ENCODE results near the gene MLC1. TPM values are rescaled to one million over a fixed set of nuclear protein-coding genes. Genes with fewer than 3 reads are reported as not detected.

MLC1 gene
- total RNA-seq, 1 donor from 2014 or later: 0.09 TPM

DNA sequence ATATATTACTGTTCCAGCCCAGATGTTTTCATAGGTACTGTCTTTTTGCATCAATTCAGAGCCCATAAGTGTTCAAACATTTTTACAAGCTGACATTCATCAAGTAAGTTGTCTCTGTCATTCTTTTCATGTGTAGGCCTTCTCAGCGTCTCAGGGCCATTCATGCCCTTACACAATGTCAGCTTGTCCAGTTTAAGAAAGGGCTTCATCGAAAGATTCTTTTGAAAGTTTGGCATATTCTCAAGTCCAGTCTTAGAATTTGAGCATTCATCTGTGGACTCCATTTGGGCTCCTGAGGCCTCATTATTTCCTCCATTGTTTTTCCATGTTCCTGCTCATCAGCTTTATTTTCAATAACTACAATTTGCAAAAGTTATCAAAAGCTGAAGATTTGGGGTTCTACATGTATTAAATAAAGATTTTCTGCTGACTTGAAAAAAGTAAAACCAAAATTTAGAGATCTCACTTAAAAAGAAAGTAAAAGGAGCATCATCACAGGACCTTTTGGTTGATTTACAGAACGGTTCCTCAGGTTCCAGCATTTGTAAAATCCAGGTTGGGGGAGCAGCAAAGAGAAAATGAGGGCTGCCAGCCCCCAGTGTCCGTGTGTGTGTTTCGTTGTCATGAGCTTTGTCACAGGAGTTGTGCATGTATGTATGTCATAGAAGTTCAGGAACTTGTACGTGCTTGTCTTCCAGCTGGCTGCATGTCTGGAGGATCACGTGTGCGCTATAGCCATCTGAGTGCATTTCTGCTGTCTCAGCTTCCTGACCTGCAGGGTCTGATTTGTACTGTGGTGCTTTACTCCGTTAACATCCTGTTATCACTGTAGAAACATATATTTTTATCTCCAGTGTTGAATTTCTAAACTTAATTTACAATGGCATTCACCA, 20.2 kb upstream of the MLC1 start:
- Histone ChIP-seq H3K4me3 (ENCODE audit: insufficient read depth, low read depth, low read length) (no peak overlapping the region), H4K20me1 (ENCODE audit: insufficient read depth, low read length) (no peaks in the 10 kb centered on the region), H3K36me3 (ENCODE audit: insufficient read depth, low read length) (no peaks in the 10 kb centered on the region), H3K79me2 (ENCODE audit: insufficient read depth, low read length) (no peaks in the 10 kb centered on the region), H3K27ac (ENCODE audit: low read depth, low read length) (no peak overlapping the region), H3K4me2 (ENCODE audit: low read length) (no peak overlapping the region), H3K9ac (ENCODE audit: low read length) (no peak overlapping the region), H3K27me3 (ENCODE audit: insufficient read depth, low read length) (peaks cover 4% of the 10 kb centered on the region), H3K9me3 (ENCODE audit: insufficient read depth, low read depth, low read length) (no peaks in the 10 kb centered on the region), H2AFZ (ENCODE audit: low read depth, low read length) (peak overlapping the region; percentile 32), H3K4me1 (ENCODE audit: insufficient read depth, low read length) (no peaks in the 10 kb centered on the region)
- peaks cover 5% of the 10 kb centered on the region for H3K27me3 Mint-ChIP-seq (ENCODE audit: low read depth, unreplicated experiment)
- no peaks in the 10 kb centered on the region for H3K9me3 Mint-ChIP-seq (ENCODE audit: unreplicated experiment)
- TF ChIP-seq, protein P1, sequence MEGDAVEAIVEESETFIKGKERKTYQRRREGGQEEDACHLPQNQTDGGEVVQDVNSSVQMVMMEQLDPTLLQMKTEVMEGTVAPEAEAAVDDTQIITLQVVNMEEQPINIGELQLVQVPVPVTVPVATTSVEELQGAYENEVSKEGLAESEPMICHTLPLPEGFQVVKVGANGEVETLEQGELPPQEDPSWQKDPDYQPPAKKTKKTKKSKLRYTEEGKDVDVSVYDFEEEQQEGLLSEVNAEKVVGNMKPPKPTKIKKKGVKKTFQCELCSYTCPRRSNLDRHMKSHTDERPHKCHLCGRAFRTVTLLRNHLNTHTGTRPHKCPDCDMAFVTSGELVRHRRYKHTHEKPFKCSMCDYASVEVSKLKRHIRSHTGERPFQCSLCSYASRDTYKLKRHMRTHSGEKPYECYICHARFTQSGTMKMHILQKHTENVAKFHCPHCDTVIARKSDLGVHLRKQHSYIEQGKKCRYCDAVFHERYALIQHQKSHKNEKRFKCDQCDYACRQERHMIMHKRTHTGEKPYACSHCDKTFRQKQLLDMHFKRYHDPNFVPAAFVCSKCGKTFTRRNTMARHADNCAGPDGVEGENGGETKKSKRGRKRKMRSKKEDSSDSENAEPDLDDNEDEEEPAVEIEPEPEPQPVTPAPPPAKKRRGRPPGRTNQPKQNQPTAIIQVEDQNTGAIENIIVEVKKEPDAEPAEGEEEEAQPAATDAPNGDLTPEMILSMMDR (IDR thresholded peaks at IDR 0.05; ENCODE audit: insufficient read depth, low read depth, low read length): no peak
- no peak for TF ChIP-seq EZH2 (IDR thresholded peaks at IDR 0.05; ENCODE audit: insufficient read depth, low read length)
- DNase-seq (ENCODE audit: low read depth) (no peak), FAIRE-seq (no peak)
- H3K4me1 Mint-ChIP-seq (ENCODE audit: low read depth, unreplicated experiment): peaks cover 3% of the 10 kb centered on the region
- no peak overlapping the region for H3K27ac Mint-ChIP-seq (ENCODE audit: unreplicated experiment)
- peaks cover 2% of the 10 kb centered on the region for H3K36me3 Mint-ChIP-seq (ENCODE audit: low read depth, unreplicated experiment)
- no peak overlapping the region for H3K4me3 Mint-ChIP-seq (ENCODE audit: unreplicated experiment)

DNA sequence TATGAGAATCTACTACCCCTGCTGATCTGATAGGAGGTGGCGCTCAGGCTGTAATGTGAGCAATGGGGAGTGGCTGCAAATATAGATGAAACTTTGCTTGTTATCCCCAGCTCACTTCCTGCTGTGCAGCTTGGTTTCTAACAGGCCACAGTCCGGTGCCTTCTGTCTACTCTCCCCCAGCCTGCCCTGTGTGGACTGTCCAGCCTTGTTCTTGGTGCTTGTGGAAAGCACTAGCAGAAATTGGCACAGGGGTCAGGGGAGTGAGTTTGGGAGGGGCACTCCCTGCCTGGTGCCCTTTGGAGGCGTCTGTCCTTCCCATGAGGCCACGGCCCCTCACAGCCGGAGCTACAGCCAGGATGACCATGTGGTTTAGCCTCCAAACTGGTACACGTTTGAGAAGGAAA, 18.9 kb upstream of the MLC1 start:
- H3K27ac Mint-ChIP-seq (ENCODE audit: unreplicated experiment): no peak overlapping the region

More for the DNA sequence above, 18.9 kb upstream of the MLC1 start:
- peaks cover 2% of the 10 kb centered on the region for H3K36me3 Mint-ChIP-seq (ENCODE audit: low read depth, unreplicated experiment)
- FAIRE-seq (no peak), DNase-seq (ENCODE audit: low read depth) (no peak)
- H3K4me1 Mint-ChIP-seq (ENCODE audit: low read depth, unreplicated experiment): peaks cover 3% of the 10 kb centered on the region
- H3K27ac ChIP-seq (ENCODE audit: low read depth, low read length): no peak overlapping the region
- no peaks in the 10 kb centered on the region for H3K4me1 ChIP-seq (ENCODE audit: insufficient read depth, low read length)
- H4K20me1 ChIP-seq (ENCODE audit: insufficient read depth, low read length): no peaks in the 10 kb centered on the region
- H3K79me2 ChIP-seq (ENCODE audit: insufficient read depth, low read length): no peaks in the 10 kb centered on the region
- no peak overlapping the region for H3K4me2 ChIP-seq (ENCODE audit: low read length)
- no peaks in the 10 kb centered on the region for H3K9me3 Mint-ChIP-seq (ENCODE audit: unreplicated experiment)
- H3K36me3 ChIP-seq (ENCODE audit: insufficient read depth, low read length): no peaks in the 10 kb centered on the region
- H3K9me3 ChIP-seq (ENCODE audit: insufficient read depth, low read depth, low read length): no peaks in the 10 kb centered on the region
- peaks cover 4% of the 10 kb centered on the region for H3K27me3 ChIP-seq (ENCODE audit: insufficient read depth, low read length)
- peak overlapping the region; percentile 58 for H2AFZ ChIP-seq (ENCODE audit: low read depth, low read length)
- H3K4me3 Mint-ChIP-seq (ENCODE audit: unreplicated experiment): no peak overlapping the region
- no peak overlapping the region for H3K4me3 ChIP-seq (ENCODE audit: insufficient read depth, low read depth, low read length)
- H3K27me3 Mint-ChIP-seq (ENCODE audit: low read depth, unreplicated experiment): peaks cover 5% of the 10 kb centered on the region
- H3K9ac ChIP-seq (ENCODE audit: low read length): no peak overlapping the region
- no peak for TF ChIP-seq EZH2 (IDR thresholded peaks at IDR 0.05; ENCODE audit: insufficient read depth, low read length)
- TF ChIP-seq, protein P1 (IDR thresholded peaks at IDR 0.05; ENCODE audit: insufficient read depth, low read depth, low read length): no peak
